Testis (tissue), 3 donors: Measurements from ENCODE around the gene GPR108. TPM values are rescaled to one million over a fixed set of nuclear protein-coding genes. Genes with fewer than 3 reads are reported as not detected.
A peak's percentile ranks its signal among the peaks of the same experiment; 100 is the strongest.

Experiments
- DNase-seq: peaks from one replicate; pipeline ENCODE4 v3.0.0-alpha.2; 2019
- H3K27ac ChIP-seq, 2 donors: fragments of 200-600 bp; sonication (generic); one replicate each; pipeline ENCODE4 v1.5.1; 2019
- H3K27me3 ChIP-seq: fragments of 200-600 bp; sonication (generic); one replicate; pipeline ENCODE4 v1.5.1; 2019
- H3K36me3 ChIP-seq: fragments of 200-600 bp; sonication (generic); one replicate; pipeline ENCODE4 v1.5.1; 2017; ENCODE audit warnings: low read depth; ENCODE audit errors: missing control alignments
- H3K4me1 ChIP-seq: fragments of 200-600 bp; sonication (generic); one replicate; pipeline ENCODE4 v1.5.1; 2019
- H3K4me3 ChIP-seq, 2 donors: fragments of 200-600 bp; sonication (generic); one replicate each; pipeline ENCODE4 v1.5.1; 2017 to 2019
- H3K9me3 ChIP-seq: fragments of 200-600 bp; sonication (generic); one replicate; pipeline ENCODE4 v1.5.1; 2017
- CTCF ChIP-seq, 3 experiments: fragments of 450-650 bp in 2 of 3; fragments of 200-600 bp in 1 of 3; sonication (generic) in 1 of 3; IDR thresholded peaks; one replicate each; pipeline ENCODE4 v1.5.1; 2016 to 2019; ENCODE audit warnings: antibody characterized with exemption in 3 of 3, mild to moderate bottlenecking in 2 of 3, moderate library complexity in 1 of 3
- POLR2A ChIP-seq: fragments of 450-650 bp; IDR thresholded peaks from one replicate; pipeline ENCODE4 v1.6.1; 2017; ENCODE audit warnings: antibody characterized with exemption, mild to moderate bottlenecking, moderate library complexity
- WGBS, 2 donors: methylation state at CpG; one replicate each; pipeline ENCODE4 v1.1.5; 2018; 5-methylcytosine and 5-hydroxymethylcytosine counted together
- intact Hi-C: fragments of 100-400 bp; cut with DNase I; formaldehyde crosslinking; loops from one replicate; pipeline ENCODE4 v1.15.1; 2023; ENCODE audit warnings: low total_unique reads
- polyA plus RNA-seq: library from polyadenylated mRNA; stranded (reverse); fragments of 350-450 nt; fragmentation: Illumina TruSeq; extraction: RNeasy Lipid Tissue Mini Kit (QIAGEN cat#74804); gene quantifications from one replicate; pipeline ENCODE4 v1.2.3, GENCODE V29; 2014; ENCODE audit warnings: low read depth, low replicate concordance; ENCODE audit not compliant: insufficient read depth
- total RNA-seq, 2 donors: library from RNA; depleted of rRNA; stranded (reverse); fragments of >200 nt; gene quantifications; one replicate each; pipeline ENCODE4 v1.2.3, GENCODE V29; 2016

The GPR108 gene
- total and polyA plus RNA-seq, 3 donors from 2014 or later = 61.8 to 105 (median 87.1) TPM

GRCh38 chr19:6729573-6730152 lies 7.7 kb downstream of the GPR108 start:
- TF ChIP-seq CTCF (IDR thresholded peaks at IDR 0.05) = no peak
- TF ChIP-seq POLR2A = no peak
- H3K36me3 ChIP-seq = no peaks in the 10 kb centered on the region
- no peaks in the 10 kb centered on the region for H3K27me3 ChIP-seq
- intact Hi-C loops = no loop called here
- WGBS, 2 donors = 66 to 76% methylated on average over 23 of the region's 23 CpGs
- H3K27ac ChIP-seq = no peak overlapping the region
- peaks cover 9% of the 10 kb centered on the region for H3K4me1 ChIP-seq
- peak overlapping the region in 1 of 2 donors; percentile 15 for H3K4me3 ChIP-seq
- H3K9me3 ChIP-seq = no peaks in the 10 kb centered on the region
- no peak for DNase-seq

GRCh38 chr19:6728346-6728745 lies 9.0 kb downstream of the GPR108 start:
- 47 to 52% methylated on average over 8 of the region's 8 CpGs for WGBS, 2 donors
- Histone ChIP-seq H3K36me3 (no peaks in the 10 kb centered on the region), H3K27me3 (no peaks in the 10 kb centered on the region), H3K4me1 (peaks cover 9% of the 10 kb centered on the region), H3K4me3 (no peak overlapping the region), H3K9me3 (no peaks in the 10 kb centered on the region), H3K27ac (no peak overlapping the region)
- TF ChIP-seq POLR2A (no peak), CTCF (IDR thresholded peaks at IDR 0.05) (no peak)
- DNase-seq = no peak
- intact Hi-C loops = no loop called here

GRCh38 chr19:6725513-6726231 lies 11.7 kb downstream of the GPR108 start:
- Histone ChIP-seq H3K4me1 (peaks cover 9% of the 10 kb centered on the region), H3K36me3 (no peaks in the 10 kb centered on the region), H3K27me3 (no peaks in the 10 kb centered on the region), H3K27ac (no peak overlapping the region), H3K4me3 (no peak overlapping the region), H3K9me3 (no peaks in the 10 kb centered on the region)
- 83 to 88% methylated on average over 16 of the region's 16 CpGs for WGBS, 2 donors
- TF ChIP-seq POLR2A = no peak
- no peak for TF ChIP-seq CTCF (IDR thresholded peaks at IDR 0.05)
- intact Hi-C loops = no loop called here
- DNase-seq = no peak

- intact Hi-C loops = no loop called here
- TF ChIP-seq POLR2A (no peak), CTCF (IDR thresholded peaks at IDR 0.05) (no peak)
- Histone ChIP-seq H3K4me3 (no peak overlapping the region), H3K4me1 (peaks cover 9% of the 10 kb centered on the region), H3K9me3 (no peaks in the 10 kb centered on the region), H3K27me3 (no peaks in the 10 kb centered on the region), H3K27ac (no peak overlapping the region), H3K36me3 (no peaks in the 10 kb centered on the region)
- no peak for DNase-seq
- 68 to 73% methylated on average over 15 of the region's 15 CpGs for WGBS, 2 donors
Observed at GRCh38 chr19:6724631-6725492, 12.5 kb downstream of the GPR108 start.
